ENCODE data around the gene NPTX2.

DNA sequence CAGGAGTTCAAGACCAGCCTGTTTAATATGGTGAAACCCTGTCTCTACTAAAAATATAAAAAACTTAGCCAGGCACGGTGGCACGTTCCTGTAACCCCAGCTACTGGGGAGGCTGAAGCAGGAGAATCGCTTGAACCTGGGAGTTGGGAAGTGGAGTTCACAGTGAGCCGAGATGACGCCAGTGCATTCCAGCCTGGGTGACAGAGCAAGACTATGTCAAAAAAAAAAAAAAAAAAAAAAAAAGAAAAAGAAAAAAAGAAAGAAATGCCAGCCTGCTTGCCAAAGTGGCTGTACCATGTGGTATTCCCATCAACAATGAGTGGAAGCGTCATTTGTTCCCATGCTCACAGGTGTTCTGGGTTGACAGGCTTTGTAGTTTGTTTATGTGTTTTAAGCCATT is 43.3 kb upstream of the NPTX2 start:
- TF ChIP-seq CTCF (IDR thresholded peaks at IDR 0.05 in 8 of 11, conservative IDR thresholded peaks at IDR 0.05 in 3 of 11): no peak
- TF ChIP-seq POLR2A (IDR thresholded peaks at IDR 0.05): no peak
